Heart left ventricle (tissue), 13 donors: ENCODE measurements around the gene FSHR.

Experiments
- CTCF ChIP-seq, 12 donors: fragments of 200-600 bp; sonication (generic) in 4 of 12; IDR thresholded peaks; one replicate each; pipeline versions ENCODE4 v1.5.0 to v1.8.0; 2018 to 2022; ENCODE audit warnings: antibody characterized with exemption in 12 of 12, mild to moderate bottlenecking in 5 of 12
- POLR2A ChIP-seq, 2 donors: fragments of 450-650 bp; IDR thresholded peaks; one replicate each; pipeline ENCODE4 v1.6.1; 2017; ENCODE audit warnings: antibody characterized with exemption in 2 of 2, mild to moderate bottlenecking in 2 of 2, moderate library complexity in 2 of 2
- donor health status: ischemic (EF 13 %, LVEDD 7.1; RV severe dilation, severe dysfunction).
- donor health status: DM: no; HTN: yes; CAD: no.
- donor health status: DM: no; HTN: no; CAD: no.
- donor health status: ischemic (EF 25% LVEDD 6.9; RV normal size, moderate dysfunction).
- donor health status: ischemic (EF 25% LVEDD 5.7; RV mildly dilated, moderate dysfunction).
- donor health status: ischemic (EF 35%, LVEDD 5.7; RV mildly dilated, moderate dysfunction).
- donor health status: nonischemic (EF 11% LVEDD 7.7; RV severe dilation, severe dysfunction).
- donor health status: DM: yes; HTN: yes; CAD: no.
- donor health status: PGD.
- donor health status: ischemic (EF 29% LVEDD 5.4; RV normal size, mild dysfunction).
- donor health status: nonischemic (EF 23%, LVEDD 6.1; RV moderate dilation, normal function).

GRCh38 chr2:49102146-49102545, 52.2 kb downstream of the FSHR start:
- TF ChIP-seq CTCF (IDR thresholded peaks at IDR 0.05) (no peak), POLR2A (IDR thresholded peaks at IDR 0.05) (no peak)
